BLaER1 (cell line): Measurements from ENCODE around the gene ALDH1B1.

ENCODE experiments used
- H3K27ac ChIP-seq: shearing (Covaris generic); formaldehyde crosslinking; 2 replicates; pipeline ENCODE4 v1.8.1; 2022
- H3K27me3 ChIP-seq: shearing (Covaris generic); formaldehyde crosslinking; 2 replicates; pipeline ENCODE4 v1.8.1; 2022
- H3K36me3 ChIP-seq: shearing (Covaris generic); formaldehyde crosslinking; 2 replicates; pipeline ENCODE4 v1.8.1; 2022
- H3K4me1 ChIP-seq: shearing (Covaris generic); formaldehyde crosslinking; 2 replicates; pipeline ENCODE4 v1.8.1; 2022
- H3K4me2 ChIP-seq: shearing (Covaris generic); formaldehyde crosslinking; 2 replicates; pipeline ENCODE4 v1.8.1; 2022
- H3K4me3 ChIP-seq: shearing (Covaris generic); formaldehyde crosslinking; 2 replicates; pipeline ENCODE4 v1.8.1; 2022
- H3K9ac ChIP-seq: shearing (Covaris generic); formaldehyde crosslinking; 2 replicates; pipeline ENCODE4 v1.8.1; 2022
- H3K9me3 ChIP-seq: shearing (Covaris generic); formaldehyde crosslinking; 2 replicates; pipeline ENCODE4 v1.8.1; 2022
- H4K20me1 ChIP-seq: shearing (Covaris generic); formaldehyde crosslinking; 2 replicates; pipeline ENCODE4 v1.8.1; 2022
- Cebpa-rat ChIP-seq: shearing (Covaris generic); IDR thresholded peaks from 2 replicates; pipeline ENCODE4 v1.8.1; 2022

Gene ALDH1B1

DNA sequence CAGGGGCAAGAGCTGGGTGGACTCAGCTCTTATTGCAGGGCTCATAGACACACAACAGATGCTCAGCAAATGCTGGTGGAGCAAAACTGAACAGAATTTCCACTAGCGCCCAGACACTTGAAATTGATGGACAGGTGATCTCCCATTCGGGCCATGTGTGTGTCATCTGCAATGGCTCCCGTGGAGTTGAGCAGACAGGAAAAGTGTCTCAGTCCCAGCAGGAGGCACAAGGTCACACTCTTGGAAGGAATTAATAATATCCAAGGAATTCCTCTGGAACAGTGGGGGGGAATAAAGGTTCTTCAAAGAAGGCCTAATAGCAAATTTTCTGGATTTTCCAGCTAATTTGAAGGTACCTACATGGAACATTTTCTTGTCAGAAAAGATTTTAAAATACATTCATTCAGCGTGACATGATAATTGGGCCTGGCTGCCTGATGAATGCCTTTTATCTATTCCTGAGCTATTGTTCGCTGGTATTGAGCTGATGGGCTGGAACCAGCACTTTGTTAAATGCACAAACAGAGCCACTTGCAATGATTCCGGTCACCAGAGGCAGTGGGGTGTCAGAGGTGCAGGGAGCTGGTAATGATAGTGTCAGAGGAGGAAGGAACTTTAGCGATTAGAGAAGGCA, 31.5 kb upstream of the ALDH1B1 start:
- H3K27ac ChIP-seq, result no peak overlapping the region
- H3K4me2 ChIP-seq, result no peak overlapping the region
- no peaks in the 10 kb centered on the region for H3K4me1 ChIP-seq
- TF ChIP-seq Cebpa-rat, result no peak
- H3K36me3 ChIP-seq, result no peaks in the 10 kb centered on the region
- H4K20me1 ChIP-seq, result no peaks in the 10 kb centered on the region
- no peaks in the 10 kb centered on the region for H3K9me3 ChIP-seq
- H3K27me3 ChIP-seq, result no peaks in the 10 kb centered on the region
- H3K9ac ChIP-seq, result no peak overlapping the region
- no peak overlapping the region for H3K4me3 ChIP-seq

DNA sequence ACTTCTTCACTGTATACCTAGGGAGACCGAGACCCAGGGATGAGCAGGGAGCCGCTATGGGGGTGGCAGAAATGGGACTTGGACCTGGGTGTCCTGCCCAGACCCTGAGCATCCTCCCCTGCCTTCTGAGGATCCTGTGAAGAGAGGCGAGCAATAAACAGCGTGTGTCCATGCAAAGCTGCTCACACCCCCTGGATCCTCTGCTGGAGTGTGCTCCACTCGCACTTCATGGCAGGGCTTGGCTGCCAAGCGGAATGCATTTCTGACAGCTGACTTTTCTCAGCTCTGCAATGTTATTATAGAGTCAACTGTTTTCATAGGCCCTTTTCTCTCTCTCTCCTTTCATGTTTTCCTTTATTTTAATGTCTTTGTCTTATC, 31.0 kb upstream of the ALDH1B1 start:
- H3K9me3 ChIP-seq, result no peaks in the 10 kb centered on the region
- H3K4me1 ChIP-seq, result no peaks in the 10 kb centered on the region
- no peak overlapping the region for H3K9ac ChIP-seq
- no peak overlapping the region for H3K27ac ChIP-seq
- no peak overlapping the region for H3K4me3 ChIP-seq
- no peaks in the 10 kb centered on the region for H3K36me3 ChIP-seq
- no peak for TF ChIP-seq Cebpa-rat
- H3K27me3 ChIP-seq, result no peaks in the 10 kb centered on the region
- no peak overlapping the region for H3K4me2 ChIP-seq
- no peaks in the 10 kb centered on the region for H4K20me1 ChIP-seq

GRCh38 chr9:38362852-38363588, 29.5 kb upstream of the ALDH1B1 start:
- no peak for TF ChIP-seq Cebpa-rat
- no peaks in the 10 kb centered on the region for H3K27me3 ChIP-seq
- H3K9ac ChIP-seq, result no peak overlapping the region
- H3K9me3 ChIP-seq, result no peaks in the 10 kb centered on the region
- no peak overlapping the region for H3K4me2 ChIP-seq
- no peaks in the 10 kb centered on the region for H3K36me3 ChIP-seq
- H3K4me3 ChIP-seq, result no peak overlapping the region
- H3K27ac ChIP-seq, result no peak overlapping the region
- H4K20me1 ChIP-seq, result no peaks in the 10 kb centered on the region
- no peaks in the 10 kb centered on the region for H3K4me1 ChIP-seq

- Histone ChIP-seq H3K4me2 (no peak overlapping the region), H3K4me3 (no peak overlapping the region), H4K20me1 (no peaks in the 10 kb centered on the region), H3K4me1 (no peaks in the 10 kb centered on the region), H3K9me3 (no peaks in the 10 kb centered on the region), H3K9ac (no peak overlapping the region), H3K27me3 (no peaks in the 10 kb centered on the region), H3K36me3 (no peaks in the 10 kb centered on the region), H3K27ac (no peak overlapping the region)
- no peak for TF ChIP-seq Cebpa-rat
Measured at GRCh38 chr9:38363589-38363925, 28.9 kb upstream of the ALDH1B1 start.

- TF ChIP-seq Cebpa-rat, result no peak
- H3K4me2 ChIP-seq, result no peak overlapping the region
- H3K9ac ChIP-seq, result no peak overlapping the region
- H3K4me1 ChIP-seq, result no peaks in the 10 kb centered on the region
- no peaks in the 10 kb centered on the region for H3K27me3 ChIP-seq
- no peaks in the 10 kb centered on the region for H4K20me1 ChIP-seq
- H3K36me3 ChIP-seq, result no peaks in the 10 kb centered on the region
- H3K4me3 ChIP-seq, result no peak overlapping the region
- no peak overlapping the region for H3K27ac ChIP-seq
- H3K9me3 ChIP-seq, result no peaks in the 10 kb centered on the region
Measured at GRCh38 chr9:38367898-38368297, 24.6 kb upstream of the ALDH1B1 start.

GRCh38 chr9:38368731-38369130, 23.8 kb upstream of the ALDH1B1 start:
- Histone ChIP-seq H3K36me3 (no peaks in the 10 kb centered on the region), H4K20me1 (no peaks in the 10 kb centered on the region), H3K4me1 (no peaks in the 10 kb centered on the region), H3K4me2 (no peak overlapping the region), H3K9ac (no peak overlapping the region), H3K4me3 (no peak overlapping the region), H3K27me3 (no peaks in the 10 kb centered on the region), H3K27ac (no peak overlapping the region), H3K9me3 (no peaks in the 10 kb centered on the region)
- no peak for TF ChIP-seq Cebpa-rat

DNA sequence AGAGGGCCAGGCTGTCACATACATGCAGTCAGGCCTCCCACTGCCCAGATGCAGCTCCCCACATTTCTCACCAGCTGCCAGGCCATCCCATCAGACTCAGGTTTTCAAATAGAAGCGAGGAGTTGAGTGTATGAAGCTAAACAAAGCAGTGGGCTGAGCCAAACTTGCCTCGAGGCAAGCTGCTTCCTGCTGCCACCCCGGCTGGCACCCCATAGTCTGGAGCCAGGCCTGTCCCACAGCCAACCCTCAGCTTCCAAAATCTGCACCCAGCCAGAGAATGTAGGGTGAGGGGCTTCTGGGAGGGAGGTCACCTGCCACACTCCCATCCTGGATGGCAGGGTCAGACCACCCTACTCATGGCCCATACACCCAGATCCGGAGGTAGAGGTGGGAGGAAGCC, 22.3 kb upstream of the ALDH1B1 start:
- TF ChIP-seq Cebpa-rat, result no peak
- H3K27me3 ChIP-seq, result no peaks in the 10 kb centered on the region
- no peaks in the 10 kb centered on the region for H3K9me3 ChIP-seq
- H3K4me3 ChIP-seq, result no peak overlapping the region
- H3K9ac ChIP-seq, result no peak overlapping the region
- no peaks in the 10 kb centered on the region for H3K4me1 ChIP-seq
- no peaks in the 10 kb centered on the region for H4K20me1 ChIP-seq
- no peak overlapping the region for H3K4me2 ChIP-seq
- H3K27ac ChIP-seq, result no peak overlapping the region
- no peaks in the 10 kb centered on the region for H3K36me3 ChIP-seq

DNA sequence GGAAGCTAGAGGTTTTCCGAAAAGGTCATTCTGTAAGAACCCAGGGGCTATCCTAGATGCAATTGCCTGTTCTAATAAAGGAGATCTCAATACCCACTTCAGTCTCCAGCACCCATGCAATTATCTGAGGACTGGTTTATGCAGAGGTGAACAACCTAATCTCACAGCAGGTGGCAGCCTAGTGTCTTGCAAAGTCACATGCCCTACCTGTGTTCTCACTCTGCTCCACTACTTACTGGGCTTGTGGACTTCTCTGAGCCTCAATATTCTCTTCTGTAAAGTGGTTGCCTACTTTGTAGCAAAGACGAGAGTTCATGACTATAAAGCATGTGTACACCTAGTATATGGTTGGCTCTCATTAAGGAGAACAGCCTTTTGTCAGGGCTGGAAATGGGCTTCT, 21.0 kb upstream of the ALDH1B1 start:
- no peak for TF ChIP-seq Cebpa-rat
- no peak overlapping the region for H3K27ac ChIP-seq
- no peaks in the 10 kb centered on the region for H3K4me1 ChIP-seq
- no peaks in the 10 kb centered on the region for H3K27me3 ChIP-seq
- no peaks in the 10 kb centered on the region for H3K36me3 ChIP-seq
- no peaks in the 10 kb centered on the region for H4K20me1 ChIP-seq
- H3K9ac ChIP-seq, result no peak overlapping the region
- H3K4me3 ChIP-seq, result no peak overlapping the region
- no peak overlapping the region for H3K4me2 ChIP-seq
- no peaks in the 10 kb centered on the region for H3K9me3 ChIP-seq

- no peak for TF ChIP-seq Cebpa-rat
- Histone ChIP-seq H3K9me3 (no peaks in the 10 kb centered on the region), H3K4me3 (no peak overlapping the region), H3K4me2 (no peak overlapping the region), H4K20me1 (no peaks in the 10 kb centered on the region), H3K27me3 (no peaks in the 10 kb centered on the region), H3K36me3 (no peaks in the 10 kb centered on the region), H3K27ac (no peak overlapping the region), H3K9ac (no peak overlapping the region), H3K4me1 (no peaks in the 10 kb centered on the region)
Measured at GRCh38 chr9:38372762-38373619, 19.5 kb upstream of the ALDH1B1 start.

DNA sequence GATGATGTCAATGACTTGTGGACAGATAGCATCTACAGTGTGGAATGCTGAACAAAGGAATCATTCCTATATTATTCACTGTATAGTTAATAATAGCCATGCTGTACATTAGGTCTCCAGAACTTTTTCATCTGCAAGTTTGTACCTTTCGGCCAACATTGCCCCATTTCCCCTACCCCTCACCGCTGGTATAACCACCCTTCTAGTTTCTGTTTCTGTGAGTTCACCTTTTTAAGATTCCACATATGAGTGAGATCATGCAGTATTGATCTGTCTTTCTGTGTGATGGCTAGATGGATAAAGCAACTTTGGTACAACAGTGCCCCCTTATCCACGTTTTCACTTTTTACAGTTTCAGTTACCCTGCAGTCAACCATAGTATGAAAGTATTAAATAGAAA, 18.8 kb upstream of the ALDH1B1 start:
- Histone ChIP-seq H3K4me1 (no peaks in the 10 kb centered on the region), H3K27me3 (no peaks in the 10 kb centered on the region), H3K9me3 (no peaks in the 10 kb centered on the region), H3K9ac (no peak overlapping the region), H3K27ac (no peak overlapping the region), H4K20me1 (no peaks in the 10 kb centered on the region), H3K4me3 (no peak overlapping the region), H3K4me2 (no peak overlapping the region), H3K36me3 (no peaks in the 10 kb centered on the region)
- TF ChIP-seq Cebpa-rat, result no peak
